ENCODE data around the gene CHTF8.

Gene CHTF8

GRCh38 chr16:69084289-69084688 lies 48.1 kb downstream of the CHTF8 start:
- no peak for DNase-seq (ENCODE audit: low read depth)

DNA sequence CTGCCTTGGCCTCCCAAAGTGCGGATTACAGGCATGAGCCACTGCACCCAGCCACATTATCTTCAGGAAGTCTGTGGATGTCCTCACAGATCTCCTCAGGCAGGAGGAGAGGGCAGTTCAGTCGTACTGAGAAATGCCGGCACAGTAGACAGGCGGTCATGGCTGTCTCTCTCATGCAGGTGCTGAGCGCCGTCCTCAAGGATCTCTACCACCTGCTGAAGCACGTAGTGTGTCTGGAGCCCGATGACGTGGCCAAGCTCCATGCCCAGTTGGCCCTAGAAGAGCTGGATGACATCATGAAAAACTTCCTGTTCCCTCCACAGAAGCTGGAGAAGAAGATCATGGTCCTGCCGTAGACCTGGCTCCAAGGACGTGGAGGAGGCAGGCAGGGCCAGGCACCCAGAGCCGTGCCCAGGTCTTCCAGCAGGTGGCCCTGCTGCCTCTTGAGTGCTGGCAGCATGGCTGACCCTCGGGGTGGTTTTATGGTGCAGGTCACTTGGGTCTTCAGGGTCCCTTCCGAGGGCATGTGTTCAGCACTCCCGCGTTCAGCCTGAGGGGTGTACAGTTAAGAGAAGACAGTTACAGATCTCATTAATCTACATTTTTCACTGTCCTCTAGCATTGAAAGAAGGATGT lies 49.0 kb downstream of the CHTF8 start:
- DNase-seq (ENCODE audit: low read depth): no peak

DNA sequence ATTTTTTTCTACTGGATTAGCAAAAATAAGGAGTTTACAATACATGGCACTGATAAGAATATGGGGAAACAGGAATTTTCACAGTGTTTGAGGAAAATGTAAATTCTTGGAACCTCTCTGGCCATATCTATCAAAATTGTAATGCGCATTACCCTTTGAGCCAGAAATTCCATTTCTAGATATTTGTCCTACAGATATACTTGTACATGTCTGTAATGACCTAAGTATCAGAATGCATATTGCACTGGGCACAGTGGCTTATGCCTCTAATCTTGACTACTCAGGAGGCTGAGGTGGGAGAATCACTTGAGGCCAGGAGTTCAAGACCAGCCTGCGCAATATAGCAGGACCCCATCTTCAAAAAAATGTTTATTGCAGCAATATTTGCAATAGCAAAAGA lies 52.7 kb downstream of the CHTF8 start:
- DNase-seq (ENCODE audit: low read depth): no peak

- no peak for DNase-seq (ENCODE audit: low read depth)
Measured at GRCh38 chr16:69078073-69078472, 54.3 kb downstream of the CHTF8 start.

DNA sequence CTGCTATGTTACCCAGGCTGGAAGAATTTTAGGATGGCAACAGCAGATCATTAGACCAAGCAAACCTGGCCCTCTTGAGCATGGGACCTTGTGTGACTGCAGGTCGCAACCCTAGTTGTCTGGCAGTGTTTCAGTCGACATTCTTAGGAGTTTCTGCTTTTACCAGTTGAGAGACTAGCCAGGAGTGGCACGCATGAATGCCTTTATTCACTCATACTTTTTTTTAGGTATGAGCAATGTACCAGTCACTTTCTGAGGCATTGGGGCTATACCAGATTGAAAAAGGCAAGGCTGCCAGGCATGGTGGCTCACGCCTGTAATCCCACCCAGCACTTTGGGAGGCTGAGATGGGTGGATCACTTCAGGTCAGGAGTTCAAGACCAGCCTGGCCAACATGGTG lies 55.1 kb downstream of the CHTF8 start:
- no peak for DNase-seq (ENCODE audit: low read depth)

DNA sequence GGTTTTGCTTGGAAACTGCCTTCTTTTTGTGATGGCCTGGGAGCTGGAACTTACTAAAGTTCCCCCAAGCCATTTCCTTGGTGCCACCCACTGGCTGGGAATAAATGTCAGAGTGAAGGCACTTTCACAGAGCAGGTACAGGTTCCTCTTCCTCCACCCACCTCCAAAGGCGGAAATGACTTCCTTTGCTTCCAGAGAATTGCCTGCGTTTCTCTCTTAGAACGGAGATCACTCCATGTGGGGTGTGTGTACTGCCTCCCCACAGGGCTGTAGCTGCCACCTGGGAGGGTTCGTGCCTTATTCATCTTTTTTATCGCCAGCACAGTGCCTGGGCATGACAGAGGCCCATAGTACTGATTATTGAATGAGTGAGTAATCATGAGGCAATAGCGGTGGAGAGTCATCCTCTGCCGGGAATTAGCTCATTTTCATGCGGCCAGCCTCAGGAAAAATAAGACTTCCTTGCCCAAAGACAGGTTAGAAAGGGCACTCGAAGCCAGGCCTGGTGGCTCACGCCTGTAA lies 59.1 kb downstream of the CHTF8 start:
- no peak for DNase-seq (ENCODE audit: low read depth)

DNA sequence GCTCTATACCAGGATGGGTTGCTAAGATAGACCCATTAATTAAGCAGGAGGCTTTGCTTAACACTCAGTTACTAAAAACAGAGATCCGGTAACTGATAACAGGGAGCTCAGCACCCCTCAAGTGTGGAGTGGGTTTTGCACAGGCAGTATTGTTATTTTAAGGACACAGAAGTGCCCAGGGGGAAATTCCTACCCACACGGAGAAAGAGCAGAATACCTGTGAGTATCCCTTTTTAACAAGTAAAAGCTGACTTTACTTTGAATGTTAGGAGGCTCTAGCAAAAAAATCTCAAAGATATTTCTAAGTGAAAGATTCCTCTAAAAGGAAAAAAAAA lies 59.8 kb downstream of the CHTF8 start:
- DNase-seq (ENCODE audit: low read depth): no peak

DNA sequence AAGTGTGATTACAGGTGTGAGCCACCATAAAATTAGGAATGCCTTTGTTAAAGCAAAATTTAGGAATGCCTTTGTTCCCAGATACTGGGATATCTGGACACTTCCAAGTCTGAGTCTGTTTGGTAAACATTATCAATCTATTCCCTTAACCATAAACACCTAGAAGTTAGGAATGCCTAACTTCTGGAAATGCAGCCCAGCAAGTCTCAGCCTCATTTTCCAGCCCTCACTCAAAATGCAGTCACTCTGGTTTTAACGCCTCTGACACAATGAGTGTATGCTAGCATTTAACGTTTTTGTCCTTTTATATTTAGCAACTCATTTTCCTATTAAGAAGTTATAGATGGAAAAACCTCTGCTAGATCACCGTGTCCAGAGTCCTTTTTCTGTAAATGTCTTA lies 61.4 kb downstream of the CHTF8 start:
- DNase-seq (ENCODE audit: low read depth): no peak

DNA sequence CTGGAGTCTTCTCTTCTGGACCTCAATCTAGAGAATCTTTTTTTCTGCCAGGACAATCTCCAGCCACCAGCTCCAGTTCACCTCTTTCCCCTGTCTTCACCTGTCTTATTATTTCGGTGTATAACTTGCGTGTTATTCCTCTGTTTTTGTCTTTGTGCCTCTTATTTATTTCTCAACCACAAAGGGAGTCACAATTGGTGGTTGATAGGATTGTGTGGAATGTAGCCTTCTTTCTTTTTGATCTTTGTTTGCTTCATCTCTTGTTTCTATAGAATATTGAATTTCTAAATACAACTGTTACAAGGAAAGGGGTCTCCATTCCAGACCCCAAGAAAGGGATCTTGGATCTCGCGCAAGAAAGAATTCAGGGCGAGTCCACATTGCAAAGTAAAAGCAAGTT lies 62.9 kb downstream of the CHTF8 start:
- DNase-seq (ENCODE audit: low read depth): no peak

Measured in stimulated activated CD8-positive, alpha-beta memory T cell treated with anti-CD3 and anti-CD28 coated beads, Interleukin-4, amount 100 ng/mL, for 24 hours (primary cell).